Coronary artery (tissue), 2 donors: Measurements from ENCODE around the gene DDC.

Experiments used
- DNase-seq: peaks from one replicate; pipeline ENCODE4 v3.0.0-alpha.2; 2017; ENCODE audit warnings: low spot score
- H3K27ac ChIP-seq, 2 donors: fragments of 200-600 bp; sonication (generic); one replicate each; pipeline ENCODE4 v1.5.1; 2016 to 2019
- H3K4me3 ChIP-seq: fragments of 200-600 bp; sonication (generic); 2 replicates; pipeline ENCODE4 v1.5.1; 2016; ENCODE audit warnings: mild to moderate bottlenecking, moderate library complexity
- TF ChIP-seq, protein P1 (sequence below): fragments of 200-600 bp; sonication (generic); IDR thresholded peaks from one replicate; pipeline ENCODE4 v1.5.1; 2019; ENCODE audit warnings: antibody characterized with exemption

Gene DDC

DNA sequence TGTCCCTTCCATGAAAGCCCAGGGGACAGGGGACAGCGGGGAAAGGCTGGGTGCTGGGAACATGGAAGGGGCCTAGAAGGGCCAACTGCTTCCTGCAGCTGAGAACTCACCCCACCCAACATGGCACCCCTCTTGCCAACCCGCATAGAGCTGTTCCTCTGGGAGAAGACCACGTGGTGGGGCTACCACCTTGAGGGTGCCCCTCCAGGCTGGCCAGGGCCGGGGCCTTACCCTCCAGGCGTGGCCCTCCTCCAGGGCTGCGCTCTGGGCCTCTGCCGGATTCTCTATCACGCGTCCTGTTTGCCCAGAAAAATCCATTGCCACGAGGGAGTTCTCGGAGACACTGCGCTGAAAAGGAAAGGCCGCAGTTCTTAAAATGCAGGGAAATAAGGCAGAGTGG is 39.9 kb upstream of the DDC start:
- H3K27ac ChIP-seq: no peak overlapping the region
- DNase-seq: no peak
- TF ChIP-seq, protein P1, sequence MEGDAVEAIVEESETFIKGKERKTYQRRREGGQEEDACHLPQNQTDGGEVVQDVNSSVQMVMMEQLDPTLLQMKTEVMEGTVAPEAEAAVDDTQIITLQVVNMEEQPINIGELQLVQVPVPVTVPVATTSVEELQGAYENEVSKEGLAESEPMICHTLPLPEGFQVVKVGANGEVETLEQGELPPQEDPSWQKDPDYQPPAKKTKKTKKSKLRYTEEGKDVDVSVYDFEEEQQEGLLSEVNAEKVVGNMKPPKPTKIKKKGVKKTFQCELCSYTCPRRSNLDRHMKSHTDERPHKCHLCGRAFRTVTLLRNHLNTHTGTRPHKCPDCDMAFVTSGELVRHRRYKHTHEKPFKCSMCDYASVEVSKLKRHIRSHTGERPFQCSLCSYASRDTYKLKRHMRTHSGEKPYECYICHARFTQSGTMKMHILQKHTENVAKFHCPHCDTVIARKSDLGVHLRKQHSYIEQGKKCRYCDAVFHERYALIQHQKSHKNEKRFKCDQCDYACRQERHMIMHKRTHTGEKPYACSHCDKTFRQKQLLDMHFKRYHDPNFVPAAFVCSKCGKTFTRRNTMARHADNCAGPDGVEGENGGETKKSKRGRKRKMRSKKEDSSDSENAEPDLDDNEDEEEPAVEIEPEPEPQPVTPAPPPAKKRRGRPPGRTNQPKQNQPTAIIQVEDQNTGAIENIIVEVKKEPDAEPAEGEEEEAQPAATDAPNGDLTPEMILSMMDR: no peak
- no peak overlapping the region for H3K4me3 ChIP-seq

DNA sequence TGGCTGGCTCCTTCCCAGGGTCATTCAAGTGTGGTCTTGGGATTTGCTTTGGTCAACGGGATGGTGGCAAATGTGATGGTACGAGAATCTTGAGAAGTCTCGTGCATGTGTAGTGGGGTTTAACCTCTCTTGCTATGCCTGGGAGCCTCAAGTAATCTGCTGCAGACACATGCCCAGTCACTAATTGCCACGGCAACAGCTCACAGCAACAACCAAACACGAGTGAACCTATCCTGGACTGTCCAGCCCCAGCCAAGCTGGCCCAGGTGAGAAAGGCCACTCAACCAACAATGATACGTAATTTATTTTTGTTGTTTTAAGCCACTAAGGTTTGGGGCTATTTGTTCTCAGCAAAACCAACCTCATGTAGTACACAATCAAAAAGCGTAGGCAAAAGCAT is 38.1 kb upstream of the DDC start:
- H3K4me3 ChIP-seq: no peak overlapping the region
- no peak overlapping the region for H3K27ac ChIP-seq
- TF ChIP-seq, protein P1: no peak
- DNase-seq: no peak

DNA sequence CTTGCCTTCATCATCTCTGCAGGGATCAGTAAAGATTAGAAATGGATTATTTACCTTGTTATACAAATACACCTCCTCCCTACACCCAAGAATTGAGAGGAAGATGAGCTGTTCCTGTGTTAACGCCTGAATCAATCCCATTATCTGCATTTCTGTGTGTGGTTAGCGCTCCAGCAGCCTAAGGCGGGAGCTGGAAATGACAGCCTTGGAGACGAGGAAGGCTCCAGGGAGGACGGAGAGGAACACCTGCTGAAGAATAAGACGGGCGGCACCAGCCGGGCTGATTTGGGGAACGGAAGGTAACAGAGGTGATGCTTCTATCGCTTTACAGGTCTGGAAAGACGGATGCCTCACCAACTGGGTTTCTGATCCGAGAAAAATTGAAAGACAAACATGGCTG is 34.2 kb upstream of the DDC start:
- Histone ChIP-seq H3K27ac (no peak overlapping the region), H3K4me3 (no peak overlapping the region)
- TF ChIP-seq, protein P1: no peak
- no peak for DNase-seq

DNA sequence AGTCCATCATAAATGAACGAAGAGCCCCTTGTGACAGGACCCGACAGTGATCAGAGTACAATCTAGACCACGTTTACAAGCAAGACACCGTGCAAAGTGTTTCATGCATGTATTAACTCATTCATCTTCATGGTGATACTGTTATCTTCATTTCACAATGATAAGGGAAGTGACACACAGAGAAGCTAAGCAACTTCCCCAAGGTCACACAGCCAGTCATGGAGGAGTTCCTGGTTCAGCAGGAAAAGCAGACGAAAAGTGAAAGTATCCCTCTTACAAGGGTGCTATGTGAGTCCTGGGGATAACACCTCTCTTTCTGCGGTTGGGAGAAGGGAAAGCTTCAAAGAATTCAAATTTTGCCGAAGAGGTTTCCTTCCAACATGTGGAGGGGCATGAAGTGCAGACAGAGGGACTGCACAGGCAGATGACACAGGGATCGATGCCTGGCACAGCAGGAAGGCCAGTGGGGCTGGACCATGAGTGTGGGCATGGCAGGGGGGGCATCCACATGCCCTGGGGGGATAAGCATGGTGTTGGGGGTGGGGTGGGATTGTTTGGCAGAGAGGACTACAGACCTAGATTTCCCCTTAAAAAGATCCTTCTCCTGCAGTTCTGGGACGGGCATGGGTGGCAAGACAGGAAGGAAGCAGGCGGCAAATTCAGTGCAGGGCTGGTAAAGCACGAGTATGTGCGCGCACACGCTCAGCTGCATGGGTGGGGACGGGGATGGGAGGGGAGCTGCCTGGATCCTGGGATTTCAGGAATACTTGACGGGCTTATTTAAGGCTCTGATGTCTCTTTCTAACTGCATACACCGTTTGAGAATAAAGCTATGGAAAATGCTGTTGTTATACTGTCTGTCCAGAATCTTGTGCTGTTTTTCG is 33.5 kb upstream of the DDC start:
- Histone ChIP-seq H3K4me3 (no peak overlapping the region), H3K27ac (no peak overlapping the region)
- DNase-seq: no peak
- TF ChIP-seq, protein P1: no peak

DNA sequence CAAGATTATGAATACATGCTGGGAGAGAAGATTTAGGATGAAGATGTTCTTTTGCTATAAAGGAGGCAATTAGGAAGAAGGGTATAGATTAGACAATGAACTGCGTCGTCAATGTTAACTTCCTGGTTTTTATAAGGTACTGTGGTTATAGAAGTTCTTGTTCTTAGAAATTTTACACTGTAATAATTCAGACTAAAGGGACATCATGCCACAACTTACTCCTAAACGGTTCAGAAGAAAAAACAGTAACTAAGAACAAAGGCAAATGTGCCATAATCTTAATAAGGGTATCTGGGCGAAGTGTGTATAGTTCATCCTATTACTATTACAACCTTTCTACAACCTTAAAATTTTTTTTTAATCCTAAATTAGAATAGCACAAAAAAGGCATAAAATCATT is 31.3 kb upstream of the DDC start:
- Histone ChIP-seq H3K4me3 (no peak overlapping the region), H3K27ac (no peak overlapping the region)
- TF ChIP-seq, protein P1: no peak
- DNase-seq: no peak

DNA sequence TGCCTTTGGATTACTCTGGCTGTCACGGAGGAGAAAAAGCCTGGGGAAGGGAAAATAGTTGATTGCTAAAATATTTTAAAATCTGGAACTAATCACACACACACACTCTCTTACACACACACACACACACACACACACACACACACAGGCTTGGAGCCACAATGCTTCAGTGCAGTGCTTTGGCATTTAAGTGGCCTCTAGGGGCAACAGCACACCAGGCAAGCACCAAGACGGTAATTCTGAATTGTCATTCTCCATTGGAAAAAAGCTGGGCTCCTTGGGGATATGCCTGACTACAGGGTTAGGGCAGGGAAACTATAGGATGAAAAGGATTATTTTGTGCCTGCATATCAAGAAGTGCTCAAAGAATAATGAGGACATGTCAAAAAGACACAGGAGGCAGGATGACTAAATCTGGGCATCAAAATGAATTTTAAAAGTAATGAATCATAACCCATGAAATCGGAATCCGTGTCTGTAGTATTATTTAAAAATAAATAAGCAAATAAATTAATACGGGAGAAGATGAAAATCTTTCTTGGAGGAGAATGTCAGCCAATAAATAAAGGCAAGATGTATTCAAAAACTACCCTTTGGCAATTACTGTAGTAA is 30.4 kb upstream of the DDC start:
- TF ChIP-seq, protein P1: peak; percentile 27
- no peak for DNase-seq
- Histone ChIP-seq H3K4me3 (no peak overlapping the region), H3K27ac (no peak overlapping the region)
